GM18508 (cell line): Measurements from ENCODE around the gene IDH3A.

Source experiments
- ATAC-seq: cut with Tn5 transposase; IDR thresholded peaks from one replicate; pipeline ENCODE4 v1.9.1; 2021; ENCODE audit warnings: moderate number of reproducible peaks; ENCODE audit not compliant: insufficient read depth, unreplicated experiment

Gene IDH3A

GRCh38 chr15:78212546-78213424 lies 63.6 kb downstream of the IDH3A start:
- ATAC-seq = no peak

- no peak for ATAC-seq
Observed at GRCh38 chr15:78213425-78213750, 64.2 kb downstream of the IDH3A start.

GRCh38 chr15:78213956-78214355 lies 64.8 kb downstream of the IDH3A start:
- ATAC-seq = no peak

- no peak for ATAC-seq
Observed at GRCh38 chr15:78216276-78217104, 67.3 kb downstream of the IDH3A start.

GRCh38 chr15:78220713-78221112 lies 71.6 kb downstream of the IDH3A start:
- ATAC-seq = no peak
